AG04450 (cell line): ENCODE results near the gene GGNBP2. TPM values are rescaled to one million over a fixed set of nuclear protein-coding genes. Genes with fewer than 3 reads are reported as not detected.

ENCODE experiments used
- CTCF ChIA-PET: fragments of 300-600, 350-600 bp; formaldehyde crosslinking; extraction: SDS; loops from one replicate; lab custom pipeline; 2022; ENCODE audit warnings: antibody characterized with exemption, inconsistent platforms; lab: Charles Lee
- POLR2A ChIA-PET: fragments of 350-600 bp; formaldehyde crosslinking; extraction: SDS; loops from one replicate; lab custom pipeline; 2021; ENCODE audit warnings: antibody characterized with exemption, inconsistent platforms; lab: Yijun Ruan, JAX
- DNase-seq: peaks from one replicate; pipeline ENCODE4 v3.0.0-alpha.2; 2011; ENCODE audit warnings: low read depth, low spot score
- H3K27ac ChIP-seq: one replicate; pipeline ENCODE4 v1.5.1; 2012; ENCODE audit warnings: low read depth, low read length, control low read depth
- H3K27me3 ChIP-seq: one replicate; pipeline ENCODE4 v1.6.0; 2012; ENCODE audit warnings: low read length; ENCODE audit not compliant: control insufficient read depth, insufficient read depth
- H3K4me3 ChIP-seq: 2 replicates; pipeline ENCODE4 v1.5.1; 2011; ENCODE audit warnings: mild to moderate bottlenecking, low read depth, low read length, control low read depth
- H3K9me3 ChIP-seq: 2 replicates; pipeline ENCODE4 v1.5.1; 2012; ENCODE audit warnings: low read length; ENCODE audit not compliant: control insufficient read depth, insufficient read depth
- CTCF ChIP-seq: IDR thresholded peaks from 2 replicates; pipeline ENCODE4 v1.5.1; 2011; ENCODE audit warnings: low read depth, low read length, control low read depth, inconsistent platforms
- polyA plus RNA-seq: library from polyadenylated mRNA; depleted of rRNA; stranded (reverse); fragments of >200 nt; gene quantifications from 2 replicates; pipeline ENCODE4 v1.2.3, GENCODE V29; 2011; rRNA removed

GGNBP2 gene
- polyA plus RNA-seq, 1 experiment = 87.6 TPM

- Histone ChIP-seq H3K27me3 (peaks cover 61% of the 10 kb centered on the region), H3K4me3 (no peak overlapping the region), H3K9me3 (no peaks in the 10 kb centered on the region), H3K27ac (no peak overlapping the region)
- no peak for TF ChIP-seq CTCF
- DNase-seq = no peak
- POLR2A ChIA-PET = no interaction called here
- CTCF ChIA-PET = interaction anchor here (0.6 to 9.7 kb wide), 4 partner anchors 30 to 607 kb away, joined by 3 to 103 read pairs (median 4); no protein-coding TSS in a partner anchor
These were observed 88.4 kb downstream of the GGNBP2 start for GRCh38 chr17:36632916-36633771.

Other genes starting within 250 kb of the GGNBP2 start
- not detected in 2 replicates for gene TBC1D3G, start 221.0 kb upstream of the GGNBP2 start, polyA plus RNA-seq
- gene TBC1D3H, start 156.5 kb upstream of the GGNBP2 start, polyA plus RNA-seq = not detected in 2 replicates
- 65.5 and 74.0 TPM in 2 replicates for gene ZNHIT3, start 58.2 kb upstream of the GGNBP2 start, polyA plus RNA-seq
- 23.1 and 28.9 TPM in 2 replicates for gene MYO19, start 10.1 kb upstream of the GGNBP2 start, polyA plus RNA-seq
- 4.5 and 4.7 TPM in 2 replicates for gene PIGW, start 9.9 kb upstream of the GGNBP2 start, polyA plus RNA-seq
- gene DHRS11, start 47.0 kb downstream of the GGNBP2 start, polyA plus RNA-seq = 4.9 and 5.4 TPM in 2 replicates
- gene MRM1, start 56.7 kb downstream of the GGNBP2 start, polyA plus RNA-seq = 2.0 and 2.4 TPM in 2 replicates